DND-41 (cell line): Measurements from ENCODE around the gene PDE4D.

Source experiments
- CTCF ChIP-seq: IDR thresholded peaks from 2 replicates; pipeline ENCODE4 v1.5.1; 2012; ENCODE audit warnings: borderline replicate concordance, low read length, moderate library complexity, mild to moderate bottlenecking; ENCODE audit not compliant: poor library complexity, severe bottlenecking; ENCODE audit errors: extremely low read depth
- EZH2 ChIP-seq: IDR thresholded peaks from 3 replicates; pipeline ENCODE4 v1.6.1; 2012; ENCODE audit warnings: borderline replicate concordance, low read depth, mild to moderate bottlenecking, moderate library complexity, low read length, inconsistent platforms; ENCODE audit not compliant: severe bottlenecking

DNA sequence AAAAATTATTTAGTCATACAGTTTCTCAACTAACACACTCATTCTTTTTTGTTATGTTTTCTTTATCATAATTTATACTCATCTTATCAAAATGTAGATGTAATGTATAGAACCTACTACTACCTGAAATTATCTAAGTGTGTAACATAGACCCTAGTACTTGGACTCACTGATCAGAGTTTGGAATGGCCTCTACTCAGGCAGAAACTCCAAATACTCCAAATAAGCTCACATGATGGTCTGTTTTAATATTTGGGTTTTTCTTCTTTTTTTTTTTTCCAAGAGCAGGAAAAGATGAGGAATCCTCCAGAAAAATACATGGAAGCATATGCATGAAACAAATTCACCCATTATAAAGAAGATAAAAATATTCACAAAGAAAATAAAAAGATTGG lies 126.3 kb downstream of the PDE4D start:
- no peak for TF ChIP-seq CTCF
- TF ChIP-seq EZH2, result no peak
